ENCODE data around the gene ATP5PB. TPM values are rescaled to one million over a fixed set of nuclear protein-coding genes. Genes with fewer than 3 reads are reported as not detected.

Gene ATP5PB
- total RNA-seq, 1 experiment from 2014 or later: 344 TPM

DNA sequence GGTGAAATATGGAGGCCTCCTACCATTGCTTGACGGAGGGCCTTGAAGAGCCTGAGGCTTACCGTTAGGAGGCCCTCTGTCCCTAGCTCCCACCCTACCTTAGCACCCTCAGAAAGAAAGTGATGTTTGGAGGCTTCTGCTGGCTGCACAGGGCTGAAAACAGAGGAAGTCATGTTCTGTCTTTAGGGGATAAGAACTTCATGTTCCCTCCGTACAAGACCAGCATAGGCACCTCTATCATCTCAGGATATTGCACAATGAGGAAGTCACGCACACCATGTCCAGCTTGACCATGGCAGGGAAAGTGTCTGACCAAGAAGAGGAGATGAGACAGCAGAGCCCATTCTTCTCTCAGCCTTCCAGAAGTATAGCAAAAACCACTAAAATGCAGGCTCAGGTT lies 40.3 kb downstream of the ATP5PB start:
- Histone ChIP-seq H3K4me1 (ENCODE audit: insufficient read depth, low read length, poor library complexity, severe bottlenecking) (no peaks in the 10 kb centered on the region), H3K4me3 (ENCODE audit: low read depth, low read length, poor library complexity, severe bottlenecking) (no peak overlapping the region), H3K27me3 (replicated peaks; ENCODE audit: insufficient read depth, low read depth, low read length, poor library complexity) (no peaks in the 10 kb centered on the region), H3K27ac (ENCODE audit: low read depth, low read length, poor library complexity, severe bottlenecking) (no peak overlapping the region), H3K9me3 (ENCODE audit: low read depth, low read length, poor library complexity, severe bottlenecking) (no peaks in the 10 kb centered on the region), H3K36me3 (ENCODE audit: insufficient read depth, low read length, poor library complexity, severe bottlenecking) (no peaks in the 10 kb centered on the region)
- BruUV-seq (replicated peaks): no TSS peak
- TF ChIP-seq CTCF (conservative IDR thresholded peaks at IDR 0.05; ENCODE audit: low read depth, low read length): no peak
- no peak for TF ChIP-seq EZH2 (IDR thresholded peaks at IDR 0.05; ENCODE audit: borderline replicate concordance, low read depth, low read length, poor library complexity, severe bottlenecking)
- intact Hi-C loops (cut with micrococcal nuclease; ENCODE audit: unreplicated experiment): no loop called here
- DNase-seq (ENCODE audit: low spot score): no peak
- ChIA-PET POLR2A (ENCODE audit: low non-redundant PET) (no interaction called here), CTCF (no interaction called here)

DNA sequence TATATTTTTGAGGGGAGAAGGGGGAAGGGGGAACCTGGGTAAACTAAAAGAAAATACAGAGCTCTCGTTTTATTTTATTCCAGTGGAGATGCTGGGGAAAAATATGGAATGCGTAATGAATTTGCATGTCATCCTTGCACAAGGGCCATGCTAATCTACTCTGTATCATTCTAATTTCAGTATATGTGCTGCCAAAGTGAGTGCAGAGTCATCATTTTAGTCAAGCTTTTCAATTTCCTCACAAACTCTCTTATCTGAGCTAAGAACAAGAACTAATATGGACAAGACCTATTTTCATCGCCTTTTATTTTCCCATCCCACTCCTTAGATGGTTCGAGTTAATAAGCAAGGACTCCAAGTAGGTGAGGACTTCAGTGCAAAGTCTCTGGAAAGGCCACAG lies 41.0 kb downstream of the ATP5PB start:
- CTCF ChIA-PET: no interaction called here
- no TSS peak for BruUV-seq (replicated peaks)
- Histone ChIP-seq H3K36me3 (ENCODE audit: insufficient read depth, low read length, poor library complexity, severe bottlenecking) (no peaks in the 10 kb centered on the region), H3K4me3 (ENCODE audit: low read depth, low read length, poor library complexity, severe bottlenecking) (no peak overlapping the region), H3K27me3 (replicated peaks; ENCODE audit: insufficient read depth, low read depth, low read length, poor library complexity) (no peaks in the 10 kb centered on the region), H3K4me1 (ENCODE audit: insufficient read depth, low read length, poor library complexity, severe bottlenecking) (no peaks in the 10 kb centered on the region), H3K9me3 (ENCODE audit: low read depth, low read length, poor library complexity, severe bottlenecking) (no peaks in the 10 kb centered on the region), H3K27ac (ENCODE audit: low read depth, low read length, poor library complexity, severe bottlenecking) (no peak overlapping the region)
- no peak for DNase-seq (ENCODE audit: low spot score)
- intact Hi-C loops (cut with micrococcal nuclease; ENCODE audit: unreplicated experiment): no loop called here
- POLR2A ChIA-PET (ENCODE audit: low non-redundant PET): no interaction called here
- TF ChIP-seq EZH2 (IDR thresholded peaks at IDR 0.05; ENCODE audit: borderline replicate concordance, low read depth, low read length, poor library complexity, severe bottlenecking) (no peak), CTCF (conservative IDR thresholded peaks at IDR 0.05; ENCODE audit: low read depth, low read length) (no peak)

- CTCF ChIA-PET: no interaction called here
Measured at GRCh38 chr1:111491070-111491469, 41.8 kb downstream of the ATP5PB start.

More at GRCh38 chr1:111491070-111491469, 41.8 kb downstream of the ATP5PB start:
- POLR2A ChIA-PET (ENCODE audit: low non-redundant PET): no interaction called here
- Histone ChIP-seq H3K9me3 (ENCODE audit: low read depth, low read length, poor library complexity, severe bottlenecking) (no peaks in the 10 kb centered on the region), H3K27ac (ENCODE audit: low read depth, low read length, poor library complexity, severe bottlenecking) (no peak overlapping the region), H3K27me3 (replicated peaks; ENCODE audit: insufficient read depth, low read depth, low read length, poor library complexity) (peaks cover 4% of the 10 kb centered on the region), H3K36me3 (ENCODE audit: insufficient read depth, low read length, poor library complexity, severe bottlenecking) (no peaks in the 10 kb centered on the region), H3K4me1 (ENCODE audit: insufficient read depth, low read length, poor library complexity, severe bottlenecking) (no peaks in the 10 kb centered on the region), H3K4me3 (ENCODE audit: low read depth, low read length, poor library complexity, severe bottlenecking) (no peak overlapping the region)
- no peak for DNase-seq (ENCODE audit: low spot score)
- no peak for TF ChIP-seq CTCF (conservative IDR thresholded peaks at IDR 0.05; ENCODE audit: low read depth, low read length)
- TF ChIP-seq EZH2 (IDR thresholded peaks at IDR 0.05; ENCODE audit: borderline replicate concordance, low read depth, low read length, poor library complexity, severe bottlenecking): no peak
- BruUV-seq (replicated peaks): no TSS peak
- intact Hi-C loops (cut with micrococcal nuclease; ENCODE audit: unreplicated experiment): no loop called here
